ENCODE data around the gene ZNRF2.

DNA sequence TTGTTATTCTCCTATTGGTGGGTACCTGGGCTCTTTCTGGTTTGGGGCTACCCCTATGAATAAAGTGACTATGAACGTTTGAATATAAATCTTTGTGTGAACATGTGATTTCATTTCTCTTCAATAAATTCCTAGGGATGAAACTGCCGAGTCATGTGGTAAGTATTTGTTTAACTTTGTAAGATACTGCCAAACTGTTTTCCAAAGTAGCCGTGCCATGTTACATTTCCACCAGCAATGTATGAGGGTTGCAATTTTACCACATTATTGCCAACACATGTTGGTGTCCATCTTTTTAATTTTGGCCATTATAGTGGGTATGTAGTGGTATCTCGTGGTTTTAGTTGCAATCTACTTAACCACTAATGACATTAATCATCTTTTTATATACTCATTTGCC, 94.7 kb downstream of the ZNRF2 start:
- TF ChIP-seq, protein P1, sequence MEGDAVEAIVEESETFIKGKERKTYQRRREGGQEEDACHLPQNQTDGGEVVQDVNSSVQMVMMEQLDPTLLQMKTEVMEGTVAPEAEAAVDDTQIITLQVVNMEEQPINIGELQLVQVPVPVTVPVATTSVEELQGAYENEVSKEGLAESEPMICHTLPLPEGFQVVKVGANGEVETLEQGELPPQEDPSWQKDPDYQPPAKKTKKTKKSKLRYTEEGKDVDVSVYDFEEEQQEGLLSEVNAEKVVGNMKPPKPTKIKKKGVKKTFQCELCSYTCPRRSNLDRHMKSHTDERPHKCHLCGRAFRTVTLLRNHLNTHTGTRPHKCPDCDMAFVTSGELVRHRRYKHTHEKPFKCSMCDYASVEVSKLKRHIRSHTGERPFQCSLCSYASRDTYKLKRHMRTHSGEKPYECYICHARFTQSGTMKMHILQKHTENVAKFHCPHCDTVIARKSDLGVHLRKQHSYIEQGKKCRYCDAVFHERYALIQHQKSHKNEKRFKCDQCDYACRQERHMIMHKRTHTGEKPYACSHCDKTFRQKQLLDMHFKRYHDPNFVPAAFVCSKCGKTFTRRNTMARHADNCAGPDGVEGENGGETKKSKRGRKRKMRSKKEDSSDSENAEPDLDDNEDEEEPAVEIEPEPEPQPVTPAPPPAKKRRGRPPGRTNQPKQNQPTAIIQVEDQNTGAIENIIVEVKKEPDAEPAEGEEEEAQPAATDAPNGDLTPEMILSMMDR (IDR thresholded peaks at IDR 0.05; ENCODE audit: low read depth, low read length): no peak
- no peak for TF ChIP-seq POLR2A (IDR thresholded peaks at IDR 0.05; ENCODE audit: extremely low read depth, insufficient read length)
